GM10266 (cell line): Measurements from ENCODE around the gene TMEM260.
"Not testable (repeated sequence)": the region's sequence is repeated elsewhere in the genome, so short reads cannot be mapped to it uniquely, and the experiment has no call there.

Source experiments
- DNase-seq: peaks from one replicate; pipeline ENCODE4 v3.0.0; 2012; ENCODE audit errors: extremely low spot score
- TF ChIP-seq, protein P1 (sequence below): IDR thresholded peaks from 2 replicates; pipeline ENCODE4 v1.5.1; 2012; ENCODE audit warnings: mild to moderate bottlenecking, low read depth; ENCODE audit not compliant: control insufficient read depth, insufficient read depth; ENCODE audit errors: missing control alignments

Gene TMEM260

DNA sequence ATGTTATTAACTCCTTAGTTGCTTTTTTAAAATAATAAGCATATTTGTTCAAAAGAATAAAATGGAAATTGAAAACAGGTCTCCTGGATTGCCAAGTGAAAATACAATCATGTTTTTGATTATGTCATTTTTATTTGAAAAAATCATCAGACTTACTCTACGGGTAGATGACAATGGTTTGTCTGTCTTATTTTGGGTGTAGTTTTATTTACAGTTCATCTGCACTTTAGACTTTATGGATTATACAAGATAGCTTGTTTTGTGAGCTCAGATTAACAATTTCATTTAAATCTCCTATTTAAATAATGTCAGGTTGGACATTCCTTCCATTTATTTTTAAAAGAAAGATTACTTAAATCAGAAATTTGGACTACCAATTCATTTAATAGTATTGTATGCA lies 14.8 kb downstream of the TMEM260 start:
- no peak for DNase-seq
- TF ChIP-seq, protein P1, sequence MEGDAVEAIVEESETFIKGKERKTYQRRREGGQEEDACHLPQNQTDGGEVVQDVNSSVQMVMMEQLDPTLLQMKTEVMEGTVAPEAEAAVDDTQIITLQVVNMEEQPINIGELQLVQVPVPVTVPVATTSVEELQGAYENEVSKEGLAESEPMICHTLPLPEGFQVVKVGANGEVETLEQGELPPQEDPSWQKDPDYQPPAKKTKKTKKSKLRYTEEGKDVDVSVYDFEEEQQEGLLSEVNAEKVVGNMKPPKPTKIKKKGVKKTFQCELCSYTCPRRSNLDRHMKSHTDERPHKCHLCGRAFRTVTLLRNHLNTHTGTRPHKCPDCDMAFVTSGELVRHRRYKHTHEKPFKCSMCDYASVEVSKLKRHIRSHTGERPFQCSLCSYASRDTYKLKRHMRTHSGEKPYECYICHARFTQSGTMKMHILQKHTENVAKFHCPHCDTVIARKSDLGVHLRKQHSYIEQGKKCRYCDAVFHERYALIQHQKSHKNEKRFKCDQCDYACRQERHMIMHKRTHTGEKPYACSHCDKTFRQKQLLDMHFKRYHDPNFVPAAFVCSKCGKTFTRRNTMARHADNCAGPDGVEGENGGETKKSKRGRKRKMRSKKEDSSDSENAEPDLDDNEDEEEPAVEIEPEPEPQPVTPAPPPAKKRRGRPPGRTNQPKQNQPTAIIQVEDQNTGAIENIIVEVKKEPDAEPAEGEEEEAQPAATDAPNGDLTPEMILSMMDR = no peak

DNA sequence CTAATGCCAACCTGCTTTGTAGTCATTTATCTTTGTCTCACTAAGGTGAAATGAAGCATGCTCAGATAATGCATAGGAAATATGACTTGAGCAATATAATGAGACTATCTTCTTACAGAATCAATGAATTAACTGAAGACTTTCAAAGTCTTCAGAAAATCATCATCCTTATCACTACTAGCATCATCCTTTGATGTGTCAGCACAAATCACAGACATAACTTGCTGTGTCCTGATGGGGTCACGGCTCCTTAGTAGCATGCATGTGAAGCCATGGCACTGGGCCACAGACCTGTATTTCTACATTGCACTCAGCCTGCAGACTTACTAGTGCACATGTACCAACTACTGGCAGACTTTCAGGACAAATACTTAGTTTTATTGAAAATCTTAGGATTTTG lies 18.9 kb downstream of the TMEM260 start:
- no peak for DNase-seq
- TF ChIP-seq, protein P1 = no peak

DNA sequence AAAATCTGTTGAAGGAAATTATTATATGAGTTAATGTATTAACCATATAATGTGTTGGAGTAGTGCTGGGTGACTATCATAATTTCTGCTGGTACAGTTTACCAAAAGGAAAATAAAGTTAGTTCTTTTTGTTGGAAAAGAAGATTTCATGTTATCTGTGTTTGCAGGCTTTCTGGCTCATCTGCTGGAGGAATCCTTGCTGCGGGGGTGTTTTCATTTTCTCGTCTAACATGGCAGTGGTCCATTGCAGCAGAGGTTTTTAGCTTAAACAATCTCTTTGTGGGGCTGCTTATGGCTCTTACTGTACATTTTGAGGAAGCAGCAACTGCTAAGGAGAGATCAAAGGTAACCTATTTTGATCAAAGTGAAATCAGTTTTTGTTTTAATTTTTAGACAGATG lies 24.1 kb downstream of the TMEM260 start:
- DNase-seq = no peak

DNA sequence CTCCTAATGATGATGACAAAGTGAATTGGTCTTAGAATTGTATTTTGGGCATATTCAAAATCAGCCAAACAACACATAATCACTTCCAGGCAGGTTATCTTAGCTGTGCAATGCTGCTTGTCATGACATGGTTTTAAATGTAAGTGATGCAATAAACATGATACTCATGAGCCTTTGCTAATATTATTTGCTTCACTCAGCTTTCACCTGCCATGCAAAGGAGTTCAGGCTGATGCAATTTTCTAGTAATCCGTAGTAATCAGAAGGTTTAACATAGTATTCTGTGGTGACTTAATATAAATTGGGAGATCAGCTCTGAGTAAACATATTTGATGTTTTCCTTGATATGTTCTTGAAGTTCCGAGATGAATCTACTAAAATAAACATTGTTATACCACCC lies 29.1 kb downstream of the TMEM260 start:
- TF ChIP-seq, protein P1 = no peak
- no peak for DNase-seq

More for the DNA sequence above, 24.1 kb downstream of the TMEM260 start:
- TF ChIP-seq, protein P1 = no peak

DNA sequence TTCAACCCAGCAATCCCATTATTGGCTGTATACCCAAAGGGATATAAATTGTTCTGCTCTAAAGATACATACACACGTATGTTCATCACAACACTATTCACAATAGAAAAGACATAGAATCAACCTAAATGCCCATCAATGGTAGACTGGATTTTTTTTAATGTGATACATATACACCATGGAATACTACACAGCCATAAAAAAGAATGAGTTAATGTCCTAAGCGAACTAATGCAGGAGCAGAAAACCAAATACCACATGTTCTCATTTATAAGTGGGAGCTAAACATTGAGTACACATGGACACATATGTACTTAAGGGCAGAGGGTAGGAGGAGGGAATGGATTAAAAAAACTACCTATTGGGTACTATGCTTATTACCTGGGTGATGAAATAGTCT lies 32.1 kb downstream of the TMEM260 start:
- DNase-seq = not testable (repeated sequence)

DNA sequence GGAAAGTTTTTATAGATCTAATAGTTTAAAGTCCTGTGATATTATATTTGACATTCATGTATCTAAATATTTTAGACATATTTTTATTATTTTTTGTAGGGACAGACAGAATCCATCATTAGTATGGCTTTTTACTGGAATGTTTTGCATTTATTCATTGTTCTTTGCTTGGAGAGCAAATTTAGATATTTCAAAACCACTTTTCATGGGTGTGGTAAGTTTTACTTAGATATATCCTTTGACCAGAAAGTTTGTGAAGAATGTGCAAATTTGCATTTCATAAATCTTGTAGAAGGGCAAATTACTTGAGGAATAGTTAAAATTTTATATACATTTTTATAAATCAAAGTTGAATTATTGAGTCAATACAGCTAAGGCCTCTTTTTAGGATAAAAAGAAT lies 37.5 kb downstream of the TMEM260 start:
- DNase-seq = no peak
- TF ChIP-seq, protein P1 = no peak

DNA sequence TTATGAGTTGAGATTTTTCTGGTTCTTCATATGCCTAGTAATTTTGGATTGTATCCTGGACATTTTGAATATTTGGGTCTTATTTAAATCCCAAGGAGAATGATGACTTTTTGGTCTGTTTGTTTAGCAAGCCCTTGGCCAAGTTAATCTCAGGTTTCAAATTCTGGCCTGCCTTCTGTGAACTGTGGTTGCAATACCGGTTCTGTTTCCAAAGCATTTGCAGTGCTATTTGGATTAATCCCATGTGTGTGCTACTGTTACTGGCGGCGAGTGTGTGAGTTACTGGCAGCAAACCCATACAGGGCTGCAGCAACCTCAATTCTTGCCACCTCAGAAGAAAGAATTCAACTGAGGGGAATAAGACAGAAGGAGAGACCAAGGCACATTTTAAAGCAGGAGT lies 51.1 kb downstream of the TMEM260 start:
- TF ChIP-seq, protein P1 = no peak
- DNase-seq = no peak

DNA sequence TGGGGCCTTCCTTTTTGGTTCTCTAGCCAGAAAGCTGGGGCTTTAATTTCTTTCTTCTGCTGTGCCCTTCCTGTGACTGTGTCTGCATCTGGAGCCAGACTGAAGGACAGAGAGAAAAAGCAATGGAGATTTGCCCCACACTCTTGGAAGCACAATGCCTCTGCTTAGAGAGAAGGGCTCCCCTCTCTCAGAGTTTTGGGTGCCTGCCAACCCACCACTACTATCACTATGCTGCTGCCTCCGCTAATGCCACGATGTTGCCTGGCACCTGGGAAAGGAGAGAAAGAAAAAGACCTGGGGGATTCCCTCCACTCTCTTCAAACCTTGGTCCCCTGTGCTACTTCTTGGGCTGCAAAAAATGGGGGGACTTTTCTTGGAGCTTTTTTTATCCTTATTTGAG lies 52.6 kb downstream of the TMEM260 start:
- TF ChIP-seq, protein P1 = no peak
- DNase-seq = no peak
